PC-3 (cell line): Measurements from ENCODE around the gene TTYH2.
"Not testable (repeated sequence)": the region's sequence is repeated elsewhere in the genome, so short reads cannot be mapped to it uniquely, and the experiment has no call there.

Experiments
- CTCF ChIP-seq: fragments of 300-600 bp; sonication (generic); conservative IDR thresholded peaks from 2 replicates; pipeline ENCODE4 v1.5.1; 2017; ENCODE audit warnings: antibody characterized with exemption, low read depth, mild to moderate bottlenecking, low read length
- EZH2 ChIP-seq: fragments of 300-600 bp; sonication (generic); IDR thresholded peaks from one replicate; pipeline ENCODE4 v1.6.1; 2017; ENCODE audit warnings: antibody characterized with exemption, mild to moderate bottlenecking, low read length; ENCODE audit not compliant: unreplicated experiment
- EZH2phosphoT487 ChIP-seq: fragments of 300-600 bp; sonication (generic); IDR thresholded peaks from 2 replicates; pipeline ENCODE4 v1.6.1; 2018; ENCODE audit warnings: mild to moderate bottlenecking, antibody characterized with exemption, low read length, borderline replicate concordance

- not testable (repeated sequence) for TF ChIP-seq CTCF, EZH2phosphoT487, EZH2
Observed at GRCh38 chr17:74267054-74267453, 53.7 kb downstream of the TTYH2 start.
